Left lobe of liver (tissue), 2 donors: ENCODE measurements around the gene AJUBA. TPM values are rescaled to one million over a fixed set of nuclear protein-coding genes. Genes with fewer than 3 reads are reported as not detected.
"Not testable (repeated sequence)": the region's sequence is repeated elsewhere in the genome, so short reads cannot be mapped to it uniquely, and the experiment has no call there.

Experiments used
- ATAC-seq: fragments of 200-7000 bp; cut with Tn5 transposase; one replicate; pipeline ENCODE4 v1.9.1; 2020; ENCODE audit warnings: mild to moderate bottlenecking, moderate library complexity
- DNase-seq: peaks from one replicate; pipeline ENCODE4 v3.0.0-alpha.2; 2020; ENCODE audit warnings: low spot score
- total RNA-seq: library from RNA; stranded (reverse); gene quantifications from one replicate; pipeline ENCODE4 v1.2.1, GENCODE V29; 2021
- donor health status: DM: no; HTN: no; CAD: no; lungs with moderate emphysema.
- donor health status: DM: no; HTN: yes; CAD: no.

AJUBA gene
- total RNA-seq, 1 donor from 2014 or later = 8.6 TPM

- ATAC-seq (peak; percentile 1), DNase-seq (peak; percentile 45)
These were observed 1.1 kb downstream of the AJUBA start for GRCh38 chr14:22981090-22981875.

GRCh38 chr14:22980672-22981089, 1.7 kb downstream of the AJUBA start:
- ATAC-seq (peak; percentile 26), DNase-seq (no peak)

GRCh38 chr14:22979748-22980392, 2.5 kb downstream of the AJUBA start:
- no peak for ATAC-seq
- DNase-seq = no peak

GRCh38 chr14:22978981-22979671, 3.2 kb downstream of the AJUBA start:
- no peak for ATAC-seq
- no peak for DNase-seq

- no peak for ATAC-seq
- DNase-seq = no peak
These were observed 3.9 kb downstream of the AJUBA start for GRCh38 chr14:22978487-22978837.

GRCh38 chr14:22977684-22978486, 4.5 kb downstream of the AJUBA start:
- ATAC-seq (peak; percentile 61), DNase-seq (peak; percentile 76)

- ATAC-seq (no peak), DNase-seq (no peak)
These were observed 5.0 kb downstream of the AJUBA start for GRCh38 chr14:22977434-22977683.

GRCh38 chr14:22976620-22977433, 5.5 kb downstream of the AJUBA start:
- peak; percentile 69 for DNase-seq
- ATAC-seq = peak; percentile 57

- no peak for DNase-seq
- ATAC-seq = no peak
These were observed 7.6 kb downstream of the AJUBA start for GRCh38 chr14:22974530-22975313.

- peak; percentile 48 for DNase-seq
- ATAC-seq = peak; percentile 62
These were observed 8.9 kb downstream of the AJUBA start for GRCh38 chr14:22973217-22974032.

- no peak for ATAC-seq
- no peak for DNase-seq
These were observed 9.9 kb downstream of the AJUBA start for GRCh38 chr14:22972313-22972930.

GRCh38 chr14:22971152-22971551, 11.2 kb downstream of the AJUBA start:
- DNase-seq (no peak), ATAC-seq (no peak)

GRCh38 chr14:22966783-22967269, 15.5 kb downstream of the AJUBA start:
- ATAC-seq (no peak), DNase-seq (no peak)

GRCh38 chr14:22965916-22966782, 16.2 kb downstream of the AJUBA start:
- DNase-seq, ATAC-seq: not testable (repeated sequence)

GRCh38 chr14:22962061-22962676, 20.2 kb downstream of the AJUBA start:
- DNase-seq = no peak
- ATAC-seq = no peak

GRCh38 chr14:22955702-22956569, 26.4 kb downstream of the AJUBA start:
- ATAC-seq = peak; percentile 42
- no peak for DNase-seq
